H9 (cell line): ENCODE measurements around the gene ZNF469. TPM values are rescaled to one million over a fixed set of nuclear protein-coding genes. Genes with fewer than 3 reads are reported as not detected.
A peak's percentile ranks its signal among the peaks of the same experiment; 100 is the strongest.

Experiments used
- DNase-seq: peaks from one replicate; pipeline ENCODE4 v3.0.0-alpha.2; 2017
- H2AFZ ChIP-seq: one replicate; pipeline ENCODE4 v1.6.1; 2013; ENCODE audit warnings: mild to moderate bottlenecking, low read length, control low read depth, moderate library complexity
- H2AK5ac ChIP-seq: 2 replicates; pipeline ENCODE4 v1.6.1; 2013; ENCODE audit warnings: low read length, control low read depth, mixed read lengths; ENCODE audit not compliant: insufficient read length
- H2BK120ac ChIP-seq: one replicate; pipeline ENCODE4 v1.6.1; 2013; ENCODE audit warnings: low read depth, mild to moderate bottlenecking, low read length, control low read depth, inconsistent platforms; ENCODE audit not compliant: poor library complexity, severe bottlenecking
- H2BK12ac ChIP-seq: 2 replicates; pipeline ENCODE4 v1.6.1; 2013; ENCODE audit warnings: low read length, control low read depth, mixed read lengths, low read depth; ENCODE audit not compliant: insufficient read length
- H2BK15ac ChIP-seq: 2 replicates; pipeline ENCODE4 v1.6.1; 2013; ENCODE audit warnings: low read depth, low read length, control low read depth
- H2BK20ac ChIP-seq: one replicate; pipeline ENCODE4 v1.6.1; 2013; ENCODE audit warnings: low read depth, mild to moderate bottlenecking, low read length, control low read depth, inconsistent platforms; ENCODE audit not compliant: poor library complexity, severe bottlenecking
- H2BK5ac ChIP-seq: 2 replicates; pipeline ENCODE4 v1.6.1; 2013; ENCODE audit warnings: low read length, control low read depth, mixed read lengths; ENCODE audit not compliant: insufficient read length
- H3K14ac ChIP-seq: 2 replicates; pipeline ENCODE4 v1.6.1; 2013; ENCODE audit warnings: low read length, control low read depth; ENCODE audit not compliant: insufficient read depth
- H3K18ac ChIP-seq: 2 replicates; pipeline ENCODE4 v1.6.1; 2013; ENCODE audit warnings: low read depth, mild to moderate bottlenecking, mixed read lengths, low read length, control low read depth; ENCODE audit not compliant: insufficient read length
- H3K23ac ChIP-seq: 2 replicates; pipeline ENCODE4 v1.6.1; 2013; ENCODE audit warnings: low read length, control low read depth, mixed read lengths, low read depth; ENCODE audit not compliant: insufficient read length
- H3K23me2 ChIP-seq: 2 replicates; pipeline ENCODE4 v1.6.1; 2013; ENCODE audit warnings: low read depth, mild to moderate bottlenecking, mixed read lengths, low read length, control low read depth; ENCODE audit not compliant: insufficient read length, poor library complexity, severe bottlenecking
- H3K27ac ChIP-seq: 2 replicates; pipeline ENCODE4 v1.5.1; 2013; ENCODE audit warnings: low read length, control low read depth, mixed read lengths, low read depth; ENCODE audit not compliant: insufficient read length
- H3K27me3 ChIP-seq: 2 replicates; pipeline ENCODE4 v1.6.1; 2013; ENCODE audit warnings: low read length, control low read depth, inconsistent platforms; ENCODE audit not compliant: insufficient read depth
- H3K4ac ChIP-seq: 2 replicates; pipeline ENCODE4 v1.6.1; 2013; ENCODE audit warnings: low read depth, mild to moderate bottlenecking, control low read depth, inconsistent platforms, low read length, moderate library complexity
- H3K4me1 ChIP-seq: 2 replicates; pipeline ENCODE4 v1.6.1; 2013; ENCODE audit warnings: low read length, control low read depth, inconsistent platforms; ENCODE audit not compliant: insufficient read depth
- H3K4me2 ChIP-seq: 2 replicates; pipeline ENCODE4 v1.6.1; 2013; ENCODE audit warnings: low read length, control low read depth, mixed read lengths; ENCODE audit not compliant: insufficient read length, insufficient read depth
- H3K56ac ChIP-seq: 2 replicates; pipeline ENCODE4 v1.6.1; 2013; ENCODE audit warnings: low read depth, mild to moderate bottlenecking, mixed read lengths, low read length, control low read depth; ENCODE audit not compliant: insufficient read length
- H3K79me1 ChIP-seq: 2 replicates; pipeline ENCODE4 v1.6.1; 2013; ENCODE audit warnings: low read depth, mild to moderate bottlenecking, moderate library complexity, low read length, control low read depth, inconsistent platforms; ENCODE audit not compliant: insufficient read depth, poor library complexity, severe bottlenecking
- H3K79me2 ChIP-seq: 2 replicates; pipeline ENCODE4 v1.6.1; 2013; ENCODE audit warnings: low read length, control low read depth, inconsistent platforms; ENCODE audit not compliant: insufficient read depth
- H3K9ac ChIP-seq: 2 replicates; pipeline ENCODE4 v1.6.1; 2013; ENCODE audit warnings: low read length, control low read depth, mixed read lengths; ENCODE audit not compliant: insufficient read length; ENCODE audit errors: extremely low read depth
- H3K9me3 ChIP-seq: one replicate; pipeline ENCODE4 v1.6.1; 2013; ENCODE audit warnings: low read depth, low read length, inconsistent platforms; ENCODE audit not compliant: control insufficient read depth
- H3T11ph ChIP-seq: one replicate; pipeline ENCODE4 v1.6.1; 2013; ENCODE audit warnings: mild to moderate bottlenecking, low read length, control low read depth, inconsistent platforms
- H4K20me1 ChIP-seq: one replicate; pipeline ENCODE4 v1.6.1; 2013; ENCODE audit not compliant: control insufficient read depth, insufficient read length, insufficient read depth
- H4K5ac ChIP-seq: 2 replicates; pipeline ENCODE4 v1.6.1; 2013; ENCODE audit warnings: low read depth, mild to moderate bottlenecking, mixed read lengths, low read length, control low read depth; ENCODE audit not compliant: insufficient read length
- H4K8ac ChIP-seq: replicated peaks from 2 replicates; pipeline ENCODE4 v1.6.1; 2013; ENCODE audit warnings: low read length, control low read depth, mixed read lengths, low read depth; ENCODE audit not compliant: insufficient read length
- H4K91ac ChIP-seq: 2 replicates; pipeline ENCODE4 v1.6.1; 2013; ENCODE audit warnings: low read depth, mild to moderate bottlenecking, moderate library complexity, mixed read lengths, low read length, control low read depth; ENCODE audit not compliant: insufficient read length
- H3K27ac Mint-ChIP-seq, 3 experiments: 2 replicates in 2 of 3; 3 replicates in 1 of 3; pipeline ENCODE4 v1.8.0; 2020 to 2021; ENCODE audit warnings: mixed read lengths in 3 of 3, mild to moderate bottlenecking in 1 of 3, moderate library complexity in 1 of 3
- H3K27me3 Mint-ChIP-seq: 2 replicates; pipeline ENCODE4 v1.8.0; 2021; ENCODE audit warnings: low read depth, mild to moderate bottlenecking, moderate library complexity, mixed read lengths
- H3K36me3 Mint-ChIP-seq, 3 experiments: 2 replicates in 2 of 3; 3 replicates in 1 of 3; pipeline ENCODE4 v1.8.0; 2020 to 2021; ENCODE audit warnings: low read depth in 3 of 3, mixed read lengths in 3 of 3; ENCODE audit not compliant: insufficient read depth in 1 of 3
- H3K4me1 Mint-ChIP-seq, 2 experiments: 2 replicates each; pipeline ENCODE4 v1.8.0; 2020; ENCODE audit warnings: mixed read lengths in 2 of 2
- H3K4me3 Mint-ChIP-seq, 2 experiments: 2 replicates in 1 of 2; 3 replicates in 1 of 2; pipeline ENCODE4 v1.8.0; 2020 to 2021; ENCODE audit warnings: mild to moderate bottlenecking in 2 of 2, mixed read lengths in 2 of 2, moderate library complexity in 1 of 2
- H3K9me3 Mint-ChIP-seq, 2 experiments: 2 replicates in 1 of 2; 3 replicates in 1 of 2; pipeline ENCODE4 v1.8.0; 2020; ENCODE audit warnings: mild to moderate bottlenecking in 2 of 2, mixed read lengths in 2 of 2, moderate library complexity in 1 of 2
- WGBS: extraction: QIAGEN DNeasy Blood & Tissue Kit; methylation state at CpG from one replicate; pipeline ENCODE4 v1.1.7; 2013; ENCODE audit warnings: missing lambda C conversion rate, low lambda C conversion rate, mixed read lengths; ENCODE audit not compliant: insufficient read length; ENCODE audit errors: extremely low coverage; 5-methylcytosine and 5-hydroxymethylcytosine counted together
- total RNA-seq: library from RNA; stranded (reverse); gene quantifications from 2 replicates; pipeline ENCODE4 v1.2.1, GENCODE V29; 2021
- TF ChIP-seq, protein P1 (sequence below): fragments of 200-600 bp; sonication (generic); conservative IDR thresholded peaks from 3 replicates; pipeline ENCODE4 v1.8.0; 2021; ENCODE audit warnings: antibody characterized with exemption, mild to moderate bottlenecking

ZNF469 gene
- total RNA-seq, 1 experiment from 2014 or later, result 4.4 TPM

DNA sequence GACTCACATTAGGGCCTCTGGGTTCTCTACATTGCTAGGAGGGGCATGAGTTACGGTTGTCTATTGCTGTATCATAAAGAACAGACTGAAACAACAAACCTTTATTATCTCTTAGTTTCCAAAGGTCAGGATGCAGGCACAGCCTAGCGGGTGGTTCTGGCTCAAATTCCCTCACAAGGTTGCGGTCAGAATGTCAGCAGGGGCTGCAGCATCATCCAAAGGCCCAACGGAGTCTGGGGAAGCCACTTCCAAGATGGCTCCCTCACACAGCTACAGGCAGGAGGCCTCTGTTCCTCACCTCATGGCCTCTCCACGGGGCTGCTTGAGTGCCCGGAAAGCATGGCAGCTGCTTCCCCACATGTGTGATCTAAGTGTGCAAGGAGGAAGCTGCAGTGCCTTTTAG lies 40.7 kb downstream of the ZNF469 start:
- H3K9ac ChIP-seq, result no peak overlapping the region

More for the DNA sequence above, 40.7 kb downstream of the ZNF469 start:
- H2BK20ac ChIP-seq, result no peak overlapping the region
- H2BK15ac ChIP-seq, result no peak overlapping the region
- Mint-ChIP-seq H3K27ac (peak overlapping the region in 1 of 3 experiments; percentile 35; a peak in 1 of 7 replicates), H3K36me3 (no peaks in the 10 kb centered on the region), H3K4me3 (no peak overlapping the region), H3K27me3 (no peaks in the 10 kb centered on the region; the same call in 1 of the 2 replicates), H3K4me1 (no peaks in the 10 kb centered on the region), H3K9me3 (no peaks in the 10 kb centered on the region)
- H3K14ac ChIP-seq, result no peak overlapping the region
- H3K56ac ChIP-seq, result no peak overlapping the region
- no peaks in the 10 kb centered on the region for H3K9me3 ChIP-seq
- H3K79me1 ChIP-seq, result no peaks in the 10 kb centered on the region
- no peak overlapping the region for H3K4ac ChIP-seq
- WGBS, result no CpG with 5 or more reads among the region's 6 CpGs
- TF ChIP-seq, protein P1, sequence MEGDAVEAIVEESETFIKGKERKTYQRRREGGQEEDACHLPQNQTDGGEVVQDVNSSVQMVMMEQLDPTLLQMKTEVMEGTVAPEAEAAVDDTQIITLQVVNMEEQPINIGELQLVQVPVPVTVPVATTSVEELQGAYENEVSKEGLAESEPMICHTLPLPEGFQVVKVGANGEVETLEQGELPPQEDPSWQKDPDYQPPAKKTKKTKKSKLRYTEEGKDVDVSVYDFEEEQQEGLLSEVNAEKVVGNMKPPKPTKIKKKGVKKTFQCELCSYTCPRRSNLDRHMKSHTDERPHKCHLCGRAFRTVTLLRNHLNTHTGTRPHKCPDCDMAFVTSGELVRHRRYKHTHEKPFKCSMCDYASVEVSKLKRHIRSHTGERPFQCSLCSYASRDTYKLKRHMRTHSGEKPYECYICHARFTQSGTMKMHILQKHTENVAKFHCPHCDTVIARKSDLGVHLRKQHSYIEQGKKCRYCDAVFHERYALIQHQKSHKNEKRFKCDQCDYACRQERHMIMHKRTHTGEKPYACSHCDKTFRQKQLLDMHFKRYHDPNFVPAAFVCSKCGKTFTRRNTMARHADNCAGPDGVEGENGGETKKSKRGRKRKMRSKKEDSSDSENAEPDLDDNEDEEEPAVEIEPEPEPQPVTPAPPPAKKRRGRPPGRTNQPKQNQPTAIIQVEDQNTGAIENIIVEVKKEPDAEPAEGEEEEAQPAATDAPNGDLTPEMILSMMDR, result no peak
- H3K27me3 ChIP-seq, result no peaks in the 10 kb centered on the region
- no peaks in the 10 kb centered on the region for H3K79me2 ChIP-seq
- no peak overlapping the region for H4K91ac ChIP-seq
- H3K18ac ChIP-seq, result no peak overlapping the region
- no peak overlapping the region for H3K23ac ChIP-seq
- H4K8ac ChIP-seq, result no peak overlapping the region
- no peak overlapping the region for H2BK12ac ChIP-seq
- H3K4me1 ChIP-seq, result no peaks in the 10 kb centered on the region
- H2BK120ac ChIP-seq, result no peak overlapping the region
- no peak for DNase-seq
- H3K4me2 ChIP-seq, result no peak overlapping the region
- no peak overlapping the region for H2AFZ ChIP-seq
- no peak overlapping the region for H2BK5ac ChIP-seq
- H3K27ac ChIP-seq, result no peak overlapping the region
- H4K5ac ChIP-seq, result no peak overlapping the region
- H3K23me2 ChIP-seq, result no peaks in the 10 kb centered on the region
- no peak overlapping the region for H2AK5ac ChIP-seq
- no peaks in the 10 kb centered on the region for H4K20me1 ChIP-seq
- no peak overlapping the region for H3T11ph ChIP-seq
